ENCODE results near the gene GREM1.

Gene GREM1

DNA sequence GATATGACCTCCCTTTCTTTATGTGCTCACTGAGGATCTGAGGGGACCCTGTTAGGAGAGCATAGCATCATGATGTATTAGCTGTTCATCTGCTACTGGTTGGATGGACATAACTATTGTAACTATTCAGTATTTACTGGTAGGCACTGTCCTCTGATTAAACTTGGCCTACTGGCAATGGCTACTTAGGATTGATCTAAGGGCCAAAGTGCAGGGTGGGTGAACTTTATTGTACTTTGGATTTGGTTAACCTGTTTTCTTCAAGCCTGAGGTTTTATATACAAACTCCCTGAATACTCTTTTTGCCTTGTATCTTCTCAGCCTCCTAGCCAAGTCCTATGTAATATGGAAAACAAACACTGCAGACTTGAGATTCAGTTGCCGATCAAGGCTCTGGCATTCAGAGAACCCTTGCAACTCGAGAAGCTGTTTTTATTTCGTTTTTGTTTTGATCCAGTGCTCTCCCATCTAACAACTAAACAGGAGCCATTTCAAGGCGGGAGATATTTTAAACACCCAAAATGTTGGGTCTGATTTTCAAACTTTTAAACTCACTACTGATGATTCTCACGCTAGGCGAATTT is 14.9 kb downstream of the GREM1 start:
- no peak for DNase-seq

GRCh38 chr15:32733281-32733680 is 15.5 kb downstream of the GREM1 start:
- no peak for DNase-seq

- no peak for DNase-seq
Measured at GRCh38 chr15:32735989-32736700, 18.3 kb downstream of the GREM1 start.

- DNase-seq = no peak
Measured at GRCh38 chr15:32736701-32737061, 18.9 kb downstream of the GREM1 start.

DNA sequence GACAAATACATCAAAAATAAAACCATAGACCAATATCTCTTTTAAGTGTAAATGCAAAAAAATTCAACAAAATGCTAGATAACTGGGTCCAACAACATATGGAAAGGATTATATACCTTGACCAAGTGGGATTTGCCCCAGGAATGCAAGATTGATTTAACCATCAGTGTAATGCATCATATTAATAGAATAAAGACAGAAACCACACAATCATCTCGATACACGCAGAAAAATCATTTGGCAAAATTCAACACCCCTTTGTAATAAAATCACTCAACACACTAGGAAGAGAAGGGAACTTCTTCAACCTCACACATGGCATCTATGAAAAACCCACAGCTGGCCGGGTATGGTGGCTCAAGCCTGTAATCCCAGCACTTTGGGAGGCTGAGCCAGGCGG is 19.5 kb downstream of the GREM1 start:
- DNase-seq = no peak

DNA sequence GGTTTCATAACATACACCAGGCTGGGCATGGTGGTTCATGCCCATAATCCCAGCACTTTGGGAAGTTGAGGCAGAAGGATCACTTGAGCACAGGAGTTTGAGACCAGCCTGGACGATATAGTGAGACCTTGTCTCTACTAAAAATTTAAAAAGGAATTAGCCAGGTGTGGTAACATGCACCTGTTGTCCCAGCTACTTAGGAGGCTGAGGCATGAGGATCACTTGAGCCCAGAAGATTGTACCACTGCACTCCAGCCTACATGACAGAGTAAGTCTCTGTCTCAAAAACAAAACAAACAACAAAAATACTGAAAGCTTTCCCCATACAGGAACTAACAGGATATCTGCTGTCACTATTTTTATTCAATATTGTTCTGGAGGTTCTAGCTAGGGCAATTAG is 20.9 kb downstream of the GREM1 start:
- DNase-seq = no peak

DNA sequence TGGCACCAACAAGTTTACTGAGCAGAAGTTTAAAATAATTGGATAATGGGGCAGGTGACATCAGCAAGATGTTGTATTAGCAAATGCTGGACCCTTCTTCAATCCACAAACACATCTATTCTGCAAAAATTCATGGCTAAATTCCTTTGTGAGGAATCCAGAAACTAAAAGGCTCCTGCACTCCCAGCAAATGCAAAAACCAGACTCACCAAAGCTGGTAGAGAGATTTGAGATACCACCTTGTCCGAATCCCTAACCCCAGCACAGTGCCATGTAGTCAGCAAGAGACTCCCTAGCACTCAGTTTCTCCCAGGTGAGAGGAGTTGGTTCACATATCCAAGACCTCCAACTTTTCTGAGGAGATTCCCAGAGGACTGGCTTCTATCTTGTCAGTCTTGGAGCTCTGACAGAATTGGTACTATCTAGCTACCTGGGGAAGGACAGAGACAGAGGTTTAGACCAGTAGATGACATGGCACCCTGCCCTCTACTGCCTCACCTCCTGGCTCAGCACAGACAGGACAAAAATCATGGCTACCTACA is 21.8 kb downstream of the GREM1 start:
- no peak for DNase-seq

DNA sequence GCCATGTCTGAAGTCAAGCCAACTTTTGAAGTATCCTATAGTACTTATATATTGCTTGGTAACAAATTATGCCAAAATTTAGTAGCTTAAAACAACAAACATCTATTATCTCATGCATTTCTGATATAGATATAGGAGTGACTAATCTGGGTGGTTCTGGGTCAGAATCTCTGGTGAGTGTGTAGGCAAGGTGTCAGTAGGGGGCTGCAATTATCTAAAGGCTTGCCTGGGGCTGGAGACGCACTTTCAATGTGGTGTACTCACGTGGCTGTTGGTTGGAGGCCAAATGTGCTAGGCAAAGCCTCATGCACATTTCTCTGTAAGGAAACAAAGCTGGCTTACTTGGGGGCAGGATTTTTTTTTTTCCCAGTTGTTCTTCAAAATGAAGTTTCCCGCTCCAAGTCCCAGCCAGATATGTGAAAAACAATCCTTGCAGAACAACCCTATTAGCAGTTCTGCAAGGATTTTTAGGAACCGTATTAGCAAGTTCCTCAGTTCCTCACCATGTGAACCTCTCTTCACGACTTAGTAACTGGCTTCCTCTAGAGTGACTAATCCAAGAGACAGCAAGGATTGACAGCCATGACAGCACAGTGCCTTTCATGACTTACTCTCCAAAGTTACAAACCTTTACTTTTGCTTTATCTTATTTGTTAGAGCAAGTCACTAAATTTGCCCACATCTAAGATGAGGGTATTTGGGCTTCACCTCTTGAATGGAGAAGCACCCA is 25.8 kb downstream of the GREM1 start:
- no peak for DNase-seq

- DNase-seq = no peak
Measured at GRCh38 chr15:32746116-32746857, 28.5 kb downstream of the GREM1 start.

DNA sequence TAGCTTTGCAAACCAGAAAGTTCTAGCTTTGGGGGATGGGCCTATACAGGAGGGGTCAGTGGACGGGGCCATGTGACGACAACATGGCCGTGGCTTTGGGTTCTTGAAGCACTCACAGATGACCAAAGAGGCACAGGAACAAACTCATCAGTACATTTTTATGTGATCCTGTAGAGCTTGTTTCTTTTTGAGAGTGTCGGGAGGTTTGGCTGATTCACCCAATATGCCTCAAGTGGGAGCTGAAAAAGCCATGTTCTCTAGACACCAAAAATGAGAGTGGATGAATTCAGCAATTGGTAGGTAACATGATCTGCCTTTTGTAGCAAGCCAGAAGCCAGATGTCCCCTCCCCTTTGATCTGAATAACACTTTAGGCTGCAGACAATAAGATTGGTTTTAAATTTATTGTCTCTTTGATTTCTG is 30.1 kb downstream of the GREM1 start:
- DNase-seq = no peak

DNA sequence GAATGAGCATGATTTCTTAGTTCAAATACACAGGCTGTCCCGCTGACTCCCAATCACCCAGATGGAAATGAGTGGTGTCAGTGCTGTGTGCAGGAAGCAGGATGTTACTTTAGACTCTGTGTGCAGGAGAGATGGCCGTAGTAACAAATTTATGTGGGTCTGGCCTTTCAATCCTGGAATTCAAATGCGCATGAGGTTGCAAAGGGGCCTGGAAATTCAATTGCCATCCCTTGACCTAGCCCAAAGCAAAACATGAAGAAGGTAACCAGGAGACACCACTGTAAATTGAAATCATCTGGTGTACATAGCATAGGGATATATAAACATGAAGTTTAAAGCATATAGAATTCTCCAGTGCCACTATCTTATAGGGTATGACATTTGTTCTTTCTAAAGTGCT is 33.2 kb downstream of the GREM1 start:
- no peak for DNase-seq

DNA sequence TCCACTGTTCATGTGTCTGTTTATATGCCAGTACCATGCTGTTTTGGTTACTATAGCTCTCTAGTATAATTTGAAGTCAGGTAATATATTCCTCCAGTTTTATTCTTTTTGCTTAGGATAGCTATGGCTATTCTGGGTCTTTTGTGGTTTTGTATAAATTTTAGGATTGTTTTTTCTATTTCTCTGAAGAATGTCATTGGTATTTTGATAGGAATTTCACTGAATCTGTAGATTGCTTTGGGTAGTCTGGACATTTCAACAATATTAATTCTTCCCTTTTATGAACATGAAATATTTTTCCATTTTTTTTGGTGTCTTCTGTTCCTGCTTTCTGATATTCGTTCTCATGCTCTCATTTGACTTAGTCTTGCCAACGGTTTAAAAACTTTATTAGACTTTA is 39.6 kb downstream of the GREM1 start:
- no peak for DNase-seq

- DNase-seq = no peak
Measured at GRCh38 chr15:32763295-32763694, 45.5 kb downstream of the GREM1 start.

DNA sequence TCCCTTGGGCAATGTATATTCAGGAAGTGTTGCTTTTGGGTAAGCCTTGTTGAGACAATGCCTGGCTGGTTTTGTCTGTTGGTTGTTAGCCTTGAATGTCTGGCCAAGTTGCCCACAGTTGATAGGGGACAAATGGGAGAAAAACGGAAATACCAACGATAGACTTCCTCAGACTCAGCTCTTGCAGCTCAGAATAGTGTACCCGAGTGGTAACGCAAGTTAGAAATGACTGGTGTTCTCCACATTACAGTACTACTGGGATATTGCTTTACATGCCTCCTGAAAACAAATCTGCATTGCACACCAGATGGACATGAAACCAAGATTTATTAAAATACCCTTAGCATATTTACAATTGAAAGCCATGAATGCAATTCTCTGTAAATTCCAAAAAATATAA is 47.4 kb downstream of the GREM1 start:
- no peak for DNase-seq

GRCh38 chr15:32766101-32766500 is 48.3 kb downstream of the GREM1 start:
- DNase-seq = no peak

DNA sequence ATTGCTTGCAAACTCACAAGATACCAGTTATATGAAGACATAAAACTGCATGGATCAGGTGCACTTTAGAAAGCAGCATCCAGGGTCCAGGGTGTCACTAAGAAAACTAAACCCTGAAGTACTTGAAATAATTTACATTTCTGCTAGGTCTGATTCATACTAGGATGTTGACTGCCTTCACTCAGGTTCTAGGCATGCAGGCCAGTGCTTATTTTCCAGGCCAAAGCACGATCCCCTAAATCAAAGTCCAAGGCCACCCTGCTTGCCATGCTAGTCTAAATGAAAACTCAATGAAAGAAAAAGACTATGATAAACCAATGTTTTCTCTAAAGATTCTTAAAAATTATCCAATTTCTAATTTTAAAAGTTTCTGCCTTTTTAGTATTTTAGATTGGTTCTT is 49.4 kb downstream of the GREM1 start:
- no peak for DNase-seq

DNA sequence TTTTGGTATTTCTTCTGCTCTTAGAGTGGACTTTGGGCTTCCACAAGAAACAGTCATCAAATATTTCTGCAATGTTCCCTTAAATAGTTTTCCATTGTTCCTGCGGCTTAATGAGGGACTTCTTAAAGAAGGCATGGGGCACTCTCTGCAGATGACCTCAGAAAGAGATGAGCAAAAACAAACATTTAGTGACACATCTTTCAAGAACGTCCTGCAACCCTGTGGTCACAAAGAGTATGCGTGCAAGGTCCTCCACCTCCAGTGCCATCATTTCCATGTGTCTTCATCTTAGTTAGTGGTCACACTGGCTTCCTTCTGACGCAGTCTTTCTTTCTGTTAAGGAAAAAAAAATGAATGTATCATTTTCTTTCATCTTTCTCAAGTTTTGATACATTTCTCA is 56.2 kb downstream of the GREM1 start:
- no peak for DNase-seq

DNA sequence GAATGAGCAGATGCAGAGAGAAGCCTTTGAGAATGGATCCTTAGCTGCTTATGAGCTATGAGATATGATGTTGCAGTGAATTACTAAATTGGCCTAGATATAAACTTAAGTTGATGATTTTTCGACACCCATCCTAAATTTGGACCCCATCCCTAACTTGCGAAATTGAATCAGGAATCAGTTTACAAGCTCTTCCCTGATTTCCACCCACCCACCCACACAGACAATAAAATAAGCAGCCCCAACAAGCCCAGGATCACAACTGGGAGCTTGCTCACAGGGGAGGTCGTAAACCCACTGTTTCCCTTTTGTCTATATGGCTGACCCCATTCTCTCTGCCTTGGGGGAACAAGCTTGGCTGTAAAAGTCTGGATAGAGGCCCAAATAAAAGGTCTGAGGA is 57.3 kb downstream of the GREM1 start:
- no peak for DNase-seq

- no peak for DNase-seq
Measured at GRCh38 chr15:32778391-32779176, 60.8 kb downstream of the GREM1 start.

GRCh38 chr15:32781781-32782180 is 64.0 kb downstream of the GREM1 start:
- no peak for DNase-seq

DNA sequence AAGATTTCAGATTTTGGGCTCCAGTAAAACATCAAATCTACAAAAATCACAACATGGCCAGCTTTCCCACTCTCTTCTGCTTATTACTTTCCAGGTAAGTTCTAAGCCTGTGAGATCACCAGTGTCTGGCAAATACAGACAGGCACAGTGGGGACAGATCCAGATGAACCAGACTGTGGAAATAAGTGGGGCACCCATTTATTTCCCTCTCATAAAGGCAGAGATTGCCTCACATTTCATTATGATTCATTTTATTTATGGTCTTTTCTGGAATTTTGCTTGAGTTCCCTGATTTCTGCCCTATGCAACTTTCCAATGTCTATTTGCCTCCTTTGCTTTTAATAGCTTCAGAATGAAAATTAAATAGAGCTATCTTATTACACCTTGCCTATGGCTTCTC is 66.8 kb downstream of the GREM1 start:
- no peak for DNase-seq

DNA sequence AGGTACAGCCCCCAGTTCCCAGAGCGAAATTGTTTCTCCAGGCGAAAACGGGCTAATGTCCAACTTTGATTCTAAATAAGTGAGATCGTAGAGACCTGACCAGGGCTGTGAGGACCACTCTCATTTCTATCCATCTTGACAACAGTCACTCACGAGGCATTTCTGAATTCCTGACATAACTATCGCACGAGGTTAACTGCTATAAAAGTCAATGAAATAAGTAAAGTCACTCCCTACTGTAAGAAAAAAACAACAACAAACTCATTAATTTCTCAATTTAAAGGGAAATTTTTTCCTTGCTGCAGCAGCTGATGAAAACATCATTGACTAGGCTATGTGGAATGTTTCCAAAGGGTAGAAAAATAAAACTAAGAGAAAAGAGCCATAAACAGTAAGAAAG is 69.1 kb downstream of the GREM1 start:
- no peak for DNase-seq

- no peak for DNase-seq
Measured at GRCh38 chr15:32787949-32788348, 70.1 kb downstream of the GREM1 start.

Data from CD4-positive, alpha-beta T cell treated with Interleukin-1 beta for 1 hour (primary cell).